Hepatocyte (in vitro differentiated cells): ENCODE measurements around the gene PHIP.

ENCODE experiments used
- CTCF ChIP-seq: fragments of 200-600 bp; sonication (generic); IDR thresholded peaks from 2 replicates; pipeline ENCODE4 v1.5.1; 2016; ENCODE audit warnings: antibody characterized with exemption, mild to moderate bottlenecking; ENCODE audit not compliant: poor library complexity
- EZH2phosphoT487 ChIP-seq: fragments of 200-600 bp; sonication (generic); IDR thresholded peaks from one replicate; pipeline ENCODE4 v1.6.1; 2018; ENCODE audit warnings: antibody characterized with exemption, mild to moderate bottlenecking, low read depth, moderate library complexity; ENCODE audit not compliant: unreplicated experiment, severe bottlenecking

- TF ChIP-seq CTCF (no peak), EZH2phosphoT487 (no peak)
These were observed 66.1 kb downstream of the PHIP start for GRCh38 chr6:79011940-79012339.
